GM06990 (cell line): ENCODE data around the gene CCDC194.

ENCODE experiments used
- DNase-seq: peaks from one replicate; pipeline ENCODE4 v3.0.0-alpha.2; 2011; ENCODE audit not compliant: insufficient read length; ENCODE audit errors: extremely low read depth
- H3K27me3 ChIP-seq: replicated peaks from 2 replicates; pipeline ENCODE4 v1.6.0; 2011; ENCODE audit warnings: low read length; ENCODE audit not compliant: control insufficient read depth, insufficient read depth
- H3K36me3 ChIP-seq: 2 replicates; pipeline ENCODE4 v1.5.1; 2011; ENCODE audit warnings: low read length; ENCODE audit not compliant: control insufficient read depth, insufficient read depth
- H3K4me3 ChIP-seq: replicated peaks from 2 replicates; pipeline ENCODE4 v1.5.1; 2011; ENCODE audit warnings: low read depth, mild to moderate bottlenecking, control low read depth, low read length
- CTCF ChIP-seq: IDR thresholded peaks from 2 replicates; pipeline ENCODE4 v1.5.1; 2011; ENCODE audit warnings: low read length, control low read depth, mild to moderate bottlenecking, inconsistent platforms; ENCODE audit not compliant: insufficient read depth, poor library complexity, severe bottlenecking

CCDC194 gene

GRCh38 chr19:17352608-17353280 is 41.3 kb downstream of the CCDC194 start:
- no peaks in the 10 kb centered on the region for H3K36me3 ChIP-seq
- TF ChIP-seq CTCF, result no peak
- H3K4me3 ChIP-seq, result no peak overlapping the region
- DNase-seq, result no peak
- no peaks in the 10 kb centered on the region for H3K27me3 ChIP-seq

GRCh38 chr19:17351815-17352435 is 42.1 kb downstream of the CCDC194 start:
- no peaks in the 10 kb centered on the region for H3K36me3 ChIP-seq
- no peaks in the 10 kb centered on the region for H3K27me3 ChIP-seq
- no peak overlapping the region for H3K4me3 ChIP-seq
- no peak for TF ChIP-seq CTCF
- DNase-seq, result no peak

- Histone ChIP-seq H3K4me3 (no peak overlapping the region), H3K27me3 (no peaks in the 10 kb centered on the region)
- DNase-seq, result no peak
Measured at GRCh38 chr19:17348700-17349099, 45.3 kb downstream of the CCDC194 start.

GRCh38 chr19:17347877-17348276 is 46.1 kb downstream of the CCDC194 start:
- Histone ChIP-seq H3K27me3 (no peaks in the 10 kb centered on the region), H3K36me3 (no peaks in the 10 kb centered on the region), H3K4me3 (no peak overlapping the region)
- no peak for TF ChIP-seq CTCF
- DNase-seq, result no peak

More at GRCh38 chr19:17348700-17349099, 45.3 kb downstream of the CCDC194 start:
- no peaks in the 10 kb centered on the region for H3K36me3 ChIP-seq
- no peak for TF ChIP-seq CTCF

- Histone ChIP-seq H3K4me3 (no peak overlapping the region), H3K27me3 (no peaks in the 10 kb centered on the region), H3K36me3 (no peaks in the 10 kb centered on the region)
- no peak for TF ChIP-seq CTCF
- DNase-seq, result no peak
Measured at GRCh38 chr19:17347361-17347760, 46.6 kb downstream of the CCDC194 start.
